ENCODE results near the gene FEM1B.
"Not testable (repeated sequence)": the region's sequence is repeated elsewhere in the genome, so short reads cannot be mapped to it uniquely, and the experiment has no call there.

FEM1B gene

DNA sequence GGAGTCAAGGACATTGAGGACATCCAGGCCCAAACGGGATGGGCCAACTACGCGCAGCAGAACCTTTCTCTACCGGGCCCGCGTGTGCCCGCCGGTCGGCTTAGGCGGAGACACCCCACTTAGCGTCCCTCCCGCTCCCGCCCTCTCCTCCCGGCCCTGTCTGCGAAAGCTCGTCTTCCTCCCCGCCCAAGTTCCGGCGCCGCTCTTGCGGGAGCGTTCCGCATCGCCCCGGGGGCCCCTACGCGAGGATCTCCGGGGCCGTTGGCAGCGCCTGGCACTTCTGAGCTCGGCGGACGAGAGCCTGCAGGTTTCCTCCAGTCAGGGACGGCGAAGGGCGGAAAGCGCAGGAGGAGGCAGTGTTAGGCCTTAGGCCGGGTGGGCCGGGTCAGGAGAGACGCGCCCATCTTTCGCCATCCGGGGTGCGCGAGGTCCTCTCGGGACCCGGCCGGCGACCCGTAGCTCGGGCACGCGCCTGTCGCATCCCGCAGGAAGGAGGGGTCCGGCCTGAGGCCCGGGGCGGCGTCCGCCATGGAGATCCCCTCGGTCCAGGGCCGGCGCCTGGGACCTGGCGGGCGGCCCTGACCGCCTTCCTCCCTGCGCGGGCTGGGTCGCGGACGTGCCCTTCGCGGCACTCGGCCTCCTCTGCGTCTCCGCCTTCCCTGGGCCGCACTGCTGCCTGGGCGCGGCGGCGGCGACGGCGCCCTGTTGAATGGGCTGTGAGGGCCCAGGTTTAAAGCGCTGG, at the start of gene FEM1B:
FEM1B (plus strand) TSS at position 143 of the 742 bp plus-strand sequence. CDS start 673 bp downstream, outside the sequence.
- ATAC-seq, result peak; percentile 82 to 83

- no peak for ATAC-seq
Observed at GRCh38 chr15:68228143-68228970, 49.2 kb upstream of the FEM1B start.

DNA sequence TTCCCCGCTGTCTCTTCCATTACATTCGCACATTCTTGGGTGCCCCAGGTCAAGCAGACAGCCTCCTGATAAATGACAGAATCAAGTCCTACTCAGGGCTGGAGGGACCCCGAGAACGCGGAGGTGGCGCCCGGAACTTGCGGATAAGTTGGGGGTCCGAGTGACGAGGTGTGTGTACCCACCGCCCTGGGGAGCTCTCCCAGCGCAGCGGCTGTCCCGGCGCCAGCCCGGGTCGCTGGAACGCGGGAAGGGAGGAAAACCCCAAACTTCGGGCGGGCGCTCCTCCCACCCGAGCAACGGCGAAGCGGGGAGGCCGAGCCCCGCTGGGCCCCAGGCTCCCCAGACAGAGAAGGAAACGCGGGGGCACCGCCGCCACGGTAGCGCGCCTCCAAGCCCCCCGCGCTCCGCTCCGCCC, 48.6 kb upstream of the FEM1B start:
- no peak for ATAC-seq

- ATAC-seq, result peak; percentile 82 to 86
Observed at GRCh38 chr15:68229386-68230156, 48.0 kb upstream of the FEM1B start, which contains the start of gene CLN6. CLN6 (minus strand) TSS chr15:68229728; CDS start chr15:68229584, 144 bp downstream.

GRCh38 chr15:68230157-68231100, 47.1 kb upstream of the FEM1B start:
- ATAC-seq, result no peak

DNA sequence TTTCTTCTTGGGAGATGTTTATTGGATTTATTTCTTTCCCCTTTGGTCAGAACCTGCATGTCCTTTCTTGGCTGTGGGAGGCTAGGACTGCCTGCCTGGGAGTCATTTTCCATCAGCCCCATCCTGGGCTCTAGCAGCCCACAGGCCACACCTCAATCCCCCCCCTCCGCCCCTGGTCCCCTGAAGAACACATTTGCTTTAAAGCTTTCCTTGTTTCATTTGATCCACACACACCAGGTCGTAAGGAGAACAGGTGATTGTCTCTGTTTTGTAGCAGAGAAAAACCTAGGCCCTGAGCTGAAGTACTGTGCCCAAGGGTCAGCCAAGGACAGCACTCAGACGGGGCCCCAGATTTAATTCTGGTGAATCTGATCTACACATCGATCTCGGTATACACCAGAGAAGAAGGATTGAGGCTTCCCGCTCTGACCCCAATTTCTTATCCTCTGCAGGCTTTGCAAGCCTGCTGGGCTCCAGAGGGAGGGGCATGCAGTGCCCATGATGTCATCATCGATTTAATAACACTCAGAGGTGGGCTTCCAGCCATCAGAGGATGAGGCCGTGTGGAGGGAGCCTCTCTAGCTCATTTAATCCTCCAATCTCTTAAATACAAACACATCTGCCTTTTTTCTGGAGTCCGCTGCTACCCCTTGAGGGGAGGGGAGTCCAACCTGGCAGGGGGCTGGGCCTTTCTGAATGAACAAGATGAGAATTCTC, 46.3 kb upstream of the FEM1B start:
- ATAC-seq, result no peak

GRCh38 chr15:68232449-68232848, 45.1 kb upstream of the FEM1B start:
- no peak for ATAC-seq

DNA sequence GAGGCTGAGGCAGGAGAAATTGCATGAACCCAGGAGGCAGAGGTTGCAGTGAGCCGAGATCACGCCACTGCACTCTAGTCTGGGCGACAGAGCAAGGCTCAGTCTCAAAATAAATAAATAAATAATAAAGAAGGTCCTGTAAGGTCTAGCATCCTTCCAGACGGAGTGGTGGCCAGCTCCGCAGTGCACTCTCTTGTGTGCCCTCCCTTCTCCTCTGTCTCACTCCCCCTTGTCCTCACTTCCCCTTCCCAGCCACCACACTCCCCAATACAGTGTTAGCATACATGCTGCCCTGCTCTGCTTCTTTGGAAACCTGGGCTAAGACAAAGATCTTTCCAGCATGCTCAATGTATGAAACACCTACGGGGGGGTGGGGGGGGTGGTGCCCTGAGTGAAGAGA, 44.6 kb upstream of the FEM1B start:
- ATAC-seq, result no peak

GRCh38 chr15:68234060-68234459, 43.5 kb upstream of the FEM1B start:
- no peak for ATAC-seq

- not testable (repeated sequence) for ATAC-seq
Observed at GRCh38 chr15:68234520-68234919, 43.0 kb upstream of the FEM1B start.

- ATAC-seq, result no peak
Observed at GRCh38 chr15:68235022-68235421, 42.5 kb upstream of the FEM1B start.

DNA sequence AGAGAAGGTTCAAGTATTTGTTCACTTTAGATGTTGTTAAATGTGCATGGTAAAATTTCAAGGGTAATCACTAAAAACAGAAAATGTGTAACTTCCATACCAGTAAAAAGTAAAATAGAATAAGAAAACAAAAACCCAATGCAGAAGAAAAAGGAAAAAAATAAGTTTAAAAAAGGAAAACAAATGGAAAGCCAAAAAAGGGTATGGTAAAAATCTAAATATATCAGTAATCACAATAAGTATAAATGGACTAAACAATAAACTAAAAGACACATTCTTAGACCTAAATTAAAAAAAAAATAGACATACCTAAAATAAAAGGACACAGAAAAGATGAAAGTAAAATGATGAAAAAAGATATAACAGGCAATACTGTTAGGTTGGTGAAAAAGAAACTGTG, 38.5 kb upstream of the FEM1B start:
- ATAC-seq, result no peak

GRCh38 chr15:68241088-68241935, 36.2 kb upstream of the FEM1B start:
- no peak for ATAC-seq

- no peak for ATAC-seq
Observed at GRCh38 chr15:68244235-68244634, 33.3 kb upstream of the FEM1B start.

DNA sequence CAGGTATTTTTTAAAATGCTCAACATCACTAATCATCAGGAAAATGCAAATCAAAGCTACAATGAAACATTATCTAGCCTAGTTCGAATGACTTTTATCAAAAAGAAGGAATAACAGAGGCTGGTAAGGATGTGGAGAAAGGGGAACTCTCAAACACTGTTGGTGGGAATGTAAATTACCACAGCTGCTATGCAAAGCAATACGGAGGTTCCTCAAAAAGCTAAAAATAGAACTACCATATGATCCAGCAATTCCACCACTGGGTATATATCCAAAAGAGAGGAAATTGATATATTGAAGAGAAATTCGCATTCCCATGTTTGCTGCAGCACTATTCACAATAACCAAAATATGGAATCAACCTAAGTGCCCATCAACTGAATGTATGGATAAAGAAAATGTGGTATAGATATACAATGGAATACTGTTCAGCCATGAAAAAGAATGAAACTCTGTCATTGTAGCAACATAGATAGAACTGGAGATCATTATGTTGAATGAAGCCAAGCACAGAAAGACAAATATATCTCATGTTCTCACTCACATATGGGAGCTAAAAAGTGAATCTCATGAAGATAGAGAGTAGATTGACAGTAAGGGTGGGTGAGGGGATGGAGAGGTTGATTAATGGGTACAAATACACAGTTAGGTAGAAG, 28.4 kb upstream of the FEM1B start:
- no peak for ATAC-seq

- ATAC-seq, result peak; percentile 48 to 60
Observed at GRCh38 chr15:68252925-68253534, 24.5 kb upstream of the FEM1B start.

- ATAC-seq, result peak; percentile 41 to 55
Observed at GRCh38 chr15:68256675-68257450, 20.7 kb upstream of the FEM1B start.

GRCh38 chr15:68258692-68259091, 18.9 kb upstream of the FEM1B start:
- peak; percentile 46 to 61 for ATAC-seq

Data from activated CD4-positive, CD25-positive, alpha-beta regulatory T cell treated with anti-CD3 and anti-CD28 coated beads, Interleukin-2, amount 50 U/mL, for 24 hours (primary cell).